ENCODE results near the gene SYDE1. TPM values are rescaled to one million over a fixed set of nuclear protein-coding genes. Genes with fewer than 3 reads are reported as not detected.

SYDE1 gene
- total RNA-seq, 1 donor from 2014 or later = 13.1 TPM

- intact Hi-C loops (cut with micrococcal nuclease) = no loop called here
- Histone ChIP-seq H3K27me3 (ENCODE audit: low read depth) (no peaks in the 10 kb centered on the region), H3K9me3 (replicated peaks) (no peaks in the 10 kb centered on the region), H3K4me3 (no peak overlapping the region), H3K27ac (replicated peaks) (peak overlapping the region; percentile 10), H3K36me3 (peaks cover 80% of the 10 kb centered on the region), H3K4me1 (peaks cover 40% of the 10 kb centered on the region)
- DNase-seq = no peak
- no peak for TF ChIP-seq CTCF (IDR thresholded peaks at IDR 0.05; ENCODE audit: borderline replicate concordance)
These were observed 13.2 kb downstream of the SYDE1 start for GRCh38 chr19:15120135-15121026.

- TF ChIP-seq CTCF (IDR thresholded peaks at IDR 0.05; ENCODE audit: borderline replicate concordance) = no peak
- no peaks in the 10 kb centered on the region for H3K9me3 ChIP-seq (replicated peaks)
- no peaks in the 10 kb centered on the region for H3K27me3 ChIP-seq (ENCODE audit: low read depth)
- no peak for DNase-seq
- H3K27ac ChIP-seq (replicated peaks) = peak overlapping the region; percentile 96
- H3K36me3 ChIP-seq = peaks cover 59% of the 10 kb centered on the region
- H3K4me3 ChIP-seq = no peak overlapping the region
- intact Hi-C loops (cut with micrococcal nuclease) = no loop called here
- H3K4me1 ChIP-seq = peaks cover 31% of the 10 kb centered on the region
These were observed 15.3 kb downstream of the SYDE1 start for GRCh38 chr19:15122331-15123030.

GRCh38 chr19:15123031-15123890 is 16.1 kb downstream of the SYDE1 start:
- peaks cover 31% of the 10 kb centered on the region for H3K4me1 ChIP-seq
- DNase-seq = no peak
- peak overlapping the region; percentile 45 for H3K4me3 ChIP-seq
- no peaks in the 10 kb centered on the region for H3K27me3 ChIP-seq (ENCODE audit: low read depth)
- intact Hi-C loops (cut with micrococcal nuclease) = no loop called here
- H3K36me3 ChIP-seq = peaks cover 52% of the 10 kb centered on the region
- TF ChIP-seq CTCF (IDR thresholded peaks at IDR 0.05; ENCODE audit: borderline replicate concordance) = no peak
- H3K9me3 ChIP-seq (replicated peaks) = no peaks in the 10 kb centered on the region
- peak overlapping the region; percentile 96 for H3K27ac ChIP-seq (replicated peaks)

GRCh38 chr19:15123900-15124299 is 16.7 kb downstream of the SYDE1 start:
- Histone ChIP-seq H3K4me1 (peaks cover 31% of the 10 kb centered on the region), H3K27ac (replicated peaks) (peak overlapping the region; percentile 96), H3K27me3 (ENCODE audit: low read depth) (no peaks in the 10 kb centered on the region), H3K4me3 (peak overlapping the region; percentile 75), H3K9me3 (replicated peaks) (no peaks in the 10 kb centered on the region), H3K36me3 (peaks cover 45% of the 10 kb centered on the region)
- peak; percentile 85 for DNase-seq
- intact Hi-C loops (cut with micrococcal nuclease) = no loop called here
- TF ChIP-seq CTCF (IDR thresholded peaks at IDR 0.05; ENCODE audit: borderline replicate concordance) = no peak

Measured in left ventricle myocardium inferior (tissue), 1 donor.